Thyroid gland (tissue), 4 donors: Measurements from ENCODE around the gene COX6B2. TPM values are rescaled to one million over a fixed set of nuclear protein-coding genes. Genes with fewer than 3 reads are reported as not detected.
A peak's percentile ranks its signal among the peaks of the same experiment; 100 is the strongest.
"Not testable (repeated sequence)": the region's sequence is repeated elsewhere in the genome, so short reads cannot be mapped to it uniquely, and the experiment has no call there.

Source experiments
- DNase-seq, 2 donors: peaks; one replicate each; pipeline ENCODE4 v3.0.0-alpha.2; 2019
- H3K27ac ChIP-seq, 3 donors: fragments of 200-600 bp; sonication (generic); 1 replicate in 2 of 3; 2 replicates in 1 of 3; pipeline ENCODE4 v1.5.1; 2016 to 2019; ENCODE audit warnings: mild to moderate bottlenecking in 1 of 3, moderate library complexity in 1 of 3
- H3K27me3 ChIP-seq: fragments of 200-600 bp; sonication (generic); one replicate; pipeline ENCODE4 v1.5.1; 2019
- H3K36me3 ChIP-seq, 2 donors: fragments of 200-600 bp; sonication (generic); one replicate each; pipeline ENCODE4 v1.5.1; 2016 to 2019
- H3K4me1 ChIP-seq, 2 donors: fragments of 200-600 bp; sonication (generic); one replicate each; pipeline ENCODE4 v1.5.1; 2017 to 2019
- H3K4me3 ChIP-seq, 3 donors: fragments of 200-600 bp; sonication (generic); replicated peaks in 1 of 3; 1 replicate in 2 of 3; 2 replicates in 1 of 3; pipeline ENCODE4 v1.5.1; 2016; ENCODE audit warnings: mild to moderate bottlenecking in 1 of 3
- H3K9me3 ChIP-seq: fragments of 200-600 bp; sonication (generic); one replicate; pipeline ENCODE4 v1.5.1; 2017
- CTCF ChIP-seq, 6 experiments: fragments of 200-600 bp in 3 of 6; fragments of 450-650 bp in 3 of 6; sonication (generic) in 3 of 6; IDR thresholded peaks; one replicate each; pipeline ENCODE4 v1.5.1; 2016 to 2019; ENCODE audit warnings: antibody characterized with exemption in 6 of 6, mild to moderate bottlenecking in 2 of 6, inconsistent platforms in 1 of 6, moderate library complexity in 1 of 6
- POLR2A ChIP-seq, 2 donors: fragments of 450-650 bp; IDR thresholded peaks; one replicate each; pipeline ENCODE4 v1.6.1; 2017; ENCODE audit warnings: antibody characterized with exemption in 2 of 2, mild to moderate bottlenecking in 2 of 2, moderate library complexity in 1 of 2
- WGBS, 2 donors: methylation state at CpG; one replicate each; pipeline ENCODE4 v1.1.5; 2017; 5-methylcytosine and 5-hydroxymethylcytosine counted together
- intact Hi-C: fragments of 100-400 bp; cut with DNase I; formaldehyde crosslinking; loops from one replicate; pipeline ENCODE4 v1.15.1; 2023
- total RNA-seq, 4 donors: library from RNA; depleted of rRNA; stranded (reverse); fragments of >200 nt; gene quantifications; one replicate each; pipeline ENCODE4 v1.2.3, GENCODE V29; 2016

The COX6B2 gene, protein sequence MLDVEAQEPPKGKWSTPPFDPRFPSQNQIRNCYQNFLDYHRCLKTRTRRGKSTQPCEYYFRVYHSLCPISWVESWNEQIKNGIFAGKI
- under 1 TPM in 1 of 4 donors, not detected in 3; 0.94 TPM for total RNA-seq

GRCh38 chr19:55354698-55355212 lies at the start of gene COX6B2:
Gene COX6B2 (minus strand): TSS chr19:55354719. CDS start chr19:55354521, 198 bp downstream.
- intact Hi-C loops, result no loop called here
- DNase-seq, result no peak
- WGBS, 2 donors, result 2 to 4% methylated on average over 20 to 28 of the region's 43 CpGs
- H3K36me3 ChIP-seq, result no peaks in the 10 kb centered on the region
- H3K27ac ChIP-seq, result no peak within 1 kb of the TSS
- H3K4me1 ChIP-seq, result peaks cover 11 to 16% of the 10 kb centered on the region in 2 donors
- H3K4me3 ChIP-seq, result peak within 1 kb of the TSS in 1 of 3 donors; percentile 23
- TF ChIP-seq CTCF (IDR thresholded peaks at IDR 0.05) (no peak), POLR2A (IDR thresholded peaks at IDR 0.05) (no peak)
- no peaks in the 10 kb centered on the region for H3K9me3 ChIP-seq
- H3K27me3 ChIP-seq, result peaks cover 25% of the 10 kb centered on the region

DNA sequence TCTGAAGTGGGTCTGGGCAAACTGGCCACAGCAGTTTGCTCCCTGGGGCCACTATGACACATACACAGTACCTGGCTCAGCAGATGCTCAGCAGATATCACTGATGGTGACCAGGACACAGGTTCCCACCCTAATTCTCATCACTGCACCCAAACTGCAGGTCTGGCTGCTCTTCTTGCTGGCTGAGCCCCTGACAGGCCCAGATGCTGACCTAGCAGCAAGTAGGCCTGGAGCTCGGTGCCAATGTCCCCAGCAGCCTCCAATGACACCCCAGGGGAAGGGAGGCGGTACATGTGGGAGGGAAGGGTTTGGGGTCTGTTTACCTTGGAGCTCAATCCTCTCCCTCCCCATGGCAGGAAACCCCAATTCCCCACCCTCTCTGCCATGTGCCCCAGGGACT lies 48.0 kb upstream of the COX6B2 start:
- Histone ChIP-seq H3K27me3 (no peaks in the 10 kb centered on the region), H3K36me3 (peaks cover 4 to 10% of the 10 kb centered on the region in 2 donors), H3K27ac (no peak overlapping the region), H3K9me3 (no peaks in the 10 kb centered on the region), H3K4me3 (no peak overlapping the region), H3K4me1 (peaks cover 19 to 28% of the 10 kb centered on the region in 2 donors)
- 77 to 83% methylated on average over 2 of the region's 2 CpGs for WGBS, 2 donors
- intact Hi-C loops, result no loop called here
- TF ChIP-seq POLR2A (IDR thresholded peaks at IDR 0.05), result no peak
- TF ChIP-seq CTCF (IDR thresholded peaks at IDR 0.05), result no peak
- no peak for DNase-seq

GRCh38 chr19:55401390-55401789 lies 46.9 kb upstream of the COX6B2 start:
- DNase-seq, H3K9me3 ChIP-seq, intact Hi-C loops, H3K27ac ChIP-seq, H3K4me3 ChIP-seq, H3K27me3 ChIP-seq: not testable (repeated sequence)
- WGBS, 2 donors, result 80 to 85% methylated on average over 1 to 20 of the region's 28 CpGs
- Histone ChIP-seq H3K4me1 (peaks cover 13 to 21% of the 10 kb centered on the region in 2 donors), H3K36me3 (peaks cover 4 to 10% of the 10 kb centered on the region in 2 donors)

DNA sequence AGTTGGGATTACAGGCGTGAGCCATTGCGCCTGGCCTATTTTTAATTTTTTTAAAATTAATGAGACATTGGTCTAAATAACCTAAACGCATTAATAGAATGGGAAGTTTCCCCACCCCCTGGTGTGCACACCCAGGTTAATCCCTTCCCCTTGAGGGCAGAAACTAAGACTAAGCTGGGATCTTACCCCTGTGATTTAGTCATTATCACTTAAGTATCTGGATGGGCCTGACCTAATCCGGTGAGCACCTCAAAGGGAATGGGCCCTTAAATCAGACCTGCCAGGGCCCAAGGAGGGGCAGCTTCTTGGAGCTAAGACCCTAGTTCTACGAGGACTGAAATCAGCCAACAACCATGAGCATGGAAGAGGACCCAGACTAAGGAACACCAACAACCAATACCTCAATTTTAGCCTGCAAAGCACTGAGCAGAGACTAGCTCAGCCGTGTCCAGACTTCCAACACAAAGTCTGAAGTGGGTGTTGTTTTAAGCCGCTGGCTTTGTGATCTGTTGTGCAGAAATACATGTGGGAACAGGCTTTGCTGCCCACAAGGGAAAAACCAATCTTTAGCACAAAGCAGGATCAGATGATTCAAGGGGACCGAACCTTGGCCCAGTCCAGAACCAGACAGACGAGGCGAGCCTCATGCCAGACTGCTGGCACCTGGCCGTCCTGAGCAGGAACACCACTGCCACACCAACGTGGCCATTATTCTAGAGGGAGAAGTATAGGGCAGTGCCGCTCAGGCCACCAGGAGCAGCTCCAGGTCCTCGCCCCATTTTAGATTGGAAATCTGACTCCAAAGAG lies 46.0 kb upstream of the COX6B2 start:
- Histone ChIP-seq H3K27ac (peak overlapping the region in 2 of 3 donors; percentile 26 to 33), H3K9me3 (no peaks in the 10 kb centered on the region), H3K36me3 (peaks cover 4 to 10% of the 10 kb centered on the region in 2 donors), H3K27me3 (no peaks in the 10 kb centered on the region), H3K4me3 (no peak overlapping the region), H3K4me1 (peaks cover 10 to 14% of the 10 kb centered on the region in 2 donors)
- peak; percentile 68 to 72 for DNase-seq
- no peak for TF ChIP-seq POLR2A (IDR thresholded peaks at IDR 0.05)
- TF ChIP-seq CTCF (IDR thresholded peaks at IDR 0.05), result no peak
- WGBS, 2 donors, result 51 to 80% methylated on average over 11 to 14 of the region's 14 CpGs
- intact Hi-C loops, result no loop called here

DNA sequence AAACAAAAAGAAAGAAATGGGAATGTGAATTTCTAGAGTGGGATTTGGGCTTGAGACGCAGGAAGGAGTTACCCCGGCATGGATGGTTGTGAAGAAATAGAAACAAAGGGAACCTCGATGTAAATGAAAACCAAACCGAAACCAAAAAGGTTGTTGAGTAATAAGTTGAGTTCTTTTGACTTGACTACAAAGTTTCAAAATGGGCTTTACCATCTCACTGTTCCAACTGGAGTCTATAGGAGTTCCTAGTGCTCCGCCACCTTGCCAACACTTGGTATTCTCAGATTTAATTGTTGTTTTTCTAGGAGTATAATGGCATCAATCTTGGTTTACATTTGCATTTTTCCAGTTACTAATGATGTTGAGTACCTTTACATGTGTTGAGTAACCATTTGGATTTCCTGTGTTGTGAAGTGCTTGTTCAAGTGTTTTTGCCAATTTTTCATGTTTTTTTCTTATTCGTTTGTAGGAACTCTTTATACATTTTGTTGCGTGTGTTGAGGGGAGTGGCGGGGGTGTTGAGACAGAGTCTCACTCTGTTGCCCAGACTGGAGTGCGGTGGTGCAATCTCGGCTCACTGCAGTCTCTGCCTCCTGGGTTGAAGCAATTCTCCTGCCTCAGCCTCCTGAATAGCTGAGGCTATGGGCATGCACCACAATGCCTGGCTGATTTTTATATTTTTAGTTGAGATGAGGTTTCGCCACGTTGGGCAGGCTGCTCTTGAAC lies 43.8 kb upstream of the COX6B2 start:
- Histone ChIP-seq H3K4me1 (peaks cover 10 to 14% of the 10 kb centered on the region in 2 donors), H3K27me3 (no peaks in the 10 kb centered on the region), H3K27ac (no peak overlapping the region), H3K4me3 (no peak overlapping the region), H3K36me3 (peaks cover 4% of the 10 kb centered on the region in 2 donors), H3K9me3 (no peaks in the 10 kb centered on the region)
- DNase-seq, result no peak
- 87% methylated on average over 10 to 12 of the region's 12 CpGs for WGBS, 2 donors
- TF ChIP-seq POLR2A (IDR thresholded peaks at IDR 0.05) (no peak), CTCF (IDR thresholded peaks at IDR 0.05) (no peak)
- intact Hi-C loops, result no loop called here
